Gastrocnemius medialis (tissue), 4 donors: Measurements from ENCODE around the gene DOK5. TPM values are rescaled to one million over a fixed set of nuclear protein-coding genes. Genes with fewer than 3 reads are reported as not detected.

Source experiments
- ATAC-seq, 2 donors: fragments of 150-250 bp; one replicate each; pipeline ENCODE4 v1.9.1; 2016
- DNase-seq, 2 donors: peaks; one replicate each; pipeline ENCODE4 v3.0.0-alpha.2; 2019
- H3K27ac ChIP-seq, 4 donors: fragments of 200-600 bp; sonication (generic); 1 replicate in 1 of 4; 2 replicates in 3 of 4; pipeline ENCODE4 v1.5.1; 2016 to 2018; ENCODE audit warnings: mild to moderate bottlenecking in 2 of 4, moderate library complexity in 1 of 4
- H3K27me3 ChIP-seq, 3 donors: fragments of 200-600 bp; sonication (generic) in 2 of 3; 1 replicate in 1 of 3; 2 replicates in 2 of 3; pipeline versions ENCODE4 v1.5.1 to v1.6.0; 2016 to 2019; ENCODE audit warnings: mild to moderate bottlenecking in 1 of 3, moderate library complexity in 1 of 3
- H3K36me3 ChIP-seq, 2 donors: fragments of 200-600 bp; sonication (generic) in 1 of 2; one replicate each; pipeline ENCODE4 v1.5.1; 2017 to 2018
- H3K4me1 ChIP-seq, 2 donors: fragments of 200-600 bp; sonication (generic) in 1 of 2; one replicate each; pipeline ENCODE4 v1.5.1; 2016 to 2017; ENCODE audit warnings: mild to moderate bottlenecking in 2 of 2
- H3K4me3 ChIP-seq, 4 donors: fragments of 200-600 bp; sonication (generic) in 3 of 4; 1 replicate in 1 of 4; 2 replicates in 3 of 4; pipeline ENCODE4 v1.5.1; 2016 to 2019; ENCODE audit warnings: mild to moderate bottlenecking in 2 of 4
- H3K9me3 ChIP-seq, 3 donors: fragments of 200-600 bp; sonication (generic) in 2 of 3; 1 replicate in 1 of 3; 2 replicates in 2 of 3; pipeline ENCODE4 v1.5.1; 2016 to 2019
- POLR2A ChIP-seq, 2 donors: fragments of 450-650 bp; IDR thresholded peaks; one replicate each; pipeline ENCODE4 v1.6.1; 2017; ENCODE audit warnings: antibody characterized with exemption in 2 of 2, mild to moderate bottlenecking in 2 of 2, moderate library complexity in 2 of 2
- in situ Hi-C, 4 donors: fragments of 200-750 bp; cut with MboI; loops; one replicate each; pipeline versions ENCODE4 v1.15.0 to v1.8.0; 2017; ENCODE audit warnings: low sequenced_read_pairs in 4 of 4
- intact Hi-C: fragments of 100-400 bp; cut with DNase I; formaldehyde crosslinking; loops from one replicate; pipeline ENCODE4 v1.15.1; 2023; ENCODE audit warnings: low total_unique reads
- total RNA-seq, 4 donors: library from RNA; depleted of rRNA; stranded (reverse); fragments of >200 nt; gene quantifications; one replicate each; pipeline versions ENCODE4 v1.1.0 to v1.2.3, GENCODE V29; 2016
- TF ChIP-seq, protein P1 (sequence below), 5 experiments: fragments of 450-650 bp in 3 of 5; fragments of 200-600 bp in 2 of 5; sonication (generic) in 2 of 5; IDR thresholded peaks in 4 of 5; conservative IDR thresholded peaks in 1 of 5; 1 replicate in 4 of 5; 2 replicates in 1 of 5; pipeline ENCODE4 v1.5.1; 2016 to 2019; ENCODE audit warnings: antibody characterized with exemption in 5 of 5, mild to moderate bottlenecking in 3 of 5, moderate library complexity in 3 of 5

Gene DOK5
- total RNA-seq, 4 donors from 2014 or later: 1.2 to 12.7 (median 7.4) TPM

DNA sequence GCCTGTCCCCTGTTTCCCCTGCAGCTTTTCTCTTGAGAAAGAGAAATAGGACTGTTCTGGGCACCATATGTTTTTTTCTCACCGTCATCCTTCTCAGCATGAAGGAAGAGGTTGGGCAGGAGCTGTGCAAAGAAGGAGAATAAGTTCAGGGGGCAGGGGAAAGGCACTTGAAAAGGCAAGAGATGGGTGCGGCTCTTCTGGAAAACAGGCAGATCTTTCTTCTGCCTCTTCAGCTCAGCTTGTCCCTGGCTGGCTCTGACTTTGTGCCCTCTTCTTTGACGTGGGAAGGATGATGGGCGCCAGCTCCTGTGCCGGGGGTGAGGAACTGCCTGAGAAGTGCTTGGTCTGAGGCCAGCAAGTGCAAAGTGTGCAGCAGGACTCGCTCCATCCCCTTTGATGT lies 206.5 kb downstream of the DOK5 start:
- no peak overlapping the region for H3K4me3 ChIP-seq
- H3K27me3 ChIP-seq: peaks cover 0 to 7% (median 2%) of the 10 kb centered on the region in 3 donors
- TF ChIP-seq, protein P1, sequence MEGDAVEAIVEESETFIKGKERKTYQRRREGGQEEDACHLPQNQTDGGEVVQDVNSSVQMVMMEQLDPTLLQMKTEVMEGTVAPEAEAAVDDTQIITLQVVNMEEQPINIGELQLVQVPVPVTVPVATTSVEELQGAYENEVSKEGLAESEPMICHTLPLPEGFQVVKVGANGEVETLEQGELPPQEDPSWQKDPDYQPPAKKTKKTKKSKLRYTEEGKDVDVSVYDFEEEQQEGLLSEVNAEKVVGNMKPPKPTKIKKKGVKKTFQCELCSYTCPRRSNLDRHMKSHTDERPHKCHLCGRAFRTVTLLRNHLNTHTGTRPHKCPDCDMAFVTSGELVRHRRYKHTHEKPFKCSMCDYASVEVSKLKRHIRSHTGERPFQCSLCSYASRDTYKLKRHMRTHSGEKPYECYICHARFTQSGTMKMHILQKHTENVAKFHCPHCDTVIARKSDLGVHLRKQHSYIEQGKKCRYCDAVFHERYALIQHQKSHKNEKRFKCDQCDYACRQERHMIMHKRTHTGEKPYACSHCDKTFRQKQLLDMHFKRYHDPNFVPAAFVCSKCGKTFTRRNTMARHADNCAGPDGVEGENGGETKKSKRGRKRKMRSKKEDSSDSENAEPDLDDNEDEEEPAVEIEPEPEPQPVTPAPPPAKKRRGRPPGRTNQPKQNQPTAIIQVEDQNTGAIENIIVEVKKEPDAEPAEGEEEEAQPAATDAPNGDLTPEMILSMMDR (IDR thresholded peaks at IDR 0.05 in 4 of 5, conservative IDR thresholded peaks at IDR 0.05 in 1 of 5): no peak
- TF ChIP-seq POLR2A (IDR thresholded peaks at IDR 0.05): no peak
- no peaks in the 10 kb centered on the region for H3K36me3 ChIP-seq
- no peak for DNase-seq
- no peaks in the 10 kb centered on the region for H3K9me3 ChIP-seq
- in situ Hi-C loops (no loop called here), intact Hi-C loops (no loop called here)
- ATAC-seq: no peak
- H3K27ac ChIP-seq: no peak overlapping the region
- H3K4me1 ChIP-seq: no peaks in the 10 kb centered on the region

DNA sequence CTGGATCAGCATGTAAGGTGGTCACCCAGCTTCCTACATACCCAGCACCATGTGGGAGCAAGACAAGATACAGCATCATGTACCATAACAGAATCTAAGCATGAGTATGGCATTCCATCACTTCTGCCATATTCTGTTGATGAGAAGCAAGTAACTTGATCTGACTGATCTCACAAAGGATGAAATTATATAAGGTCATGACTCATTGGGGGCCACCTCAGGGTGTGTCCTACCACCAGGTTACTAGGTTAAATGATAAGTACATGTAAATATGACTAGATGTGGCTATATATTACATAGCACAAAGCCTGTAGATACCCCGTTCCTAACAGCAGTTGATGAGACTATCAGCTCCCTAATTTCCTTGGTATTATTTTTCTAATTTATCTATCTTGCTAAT lies 213.1 kb downstream of the DOK5 start:
- intact Hi-C loops: no loop called here
- peaks cover 0 to 2% (median under 1%) of the 10 kb centered on the region in 3 donors for H3K27me3 ChIP-seq
- no peaks in the 10 kb centered on the region for H3K36me3 ChIP-seq
- no peaks in the 10 kb centered on the region for H3K4me1 ChIP-seq
- H3K4me3 ChIP-seq: no peak overlapping the region
- H3K9me3 ChIP-seq: no peaks in the 10 kb centered on the region
- H3K27ac ChIP-seq: no peak overlapping the region
- ATAC-seq: no peak
- in situ Hi-C loops: no loop called here
- no peak for DNase-seq
- TF ChIP-seq POLR2A (IDR thresholded peaks at IDR 0.05): no peak
- TF ChIP-seq, protein P1 (IDR thresholded peaks at IDR 0.05 in 4 of 5, conservative IDR thresholded peaks at IDR 0.05 in 1 of 5): no peak

DNA sequence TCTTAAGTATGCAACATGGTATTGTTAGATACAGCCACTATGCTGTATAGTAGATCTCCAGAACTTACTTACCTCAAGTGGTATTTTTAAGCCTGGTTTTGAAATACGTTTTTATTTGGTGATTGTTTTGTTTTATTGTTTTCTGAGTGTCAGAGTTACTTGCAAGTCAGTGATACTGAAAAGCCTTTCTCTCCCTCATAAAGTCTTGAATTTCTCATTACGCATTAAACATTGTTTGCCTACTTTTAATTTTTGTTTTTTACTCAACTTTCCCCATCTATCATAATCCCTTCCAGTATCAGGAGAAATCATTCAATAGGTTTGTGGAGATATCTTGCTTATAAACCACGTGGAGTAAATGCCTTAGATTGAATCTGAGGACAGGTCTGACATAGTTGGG lies 214.9 kb downstream of the DOK5 start:
- peaks cover 0 to 2% (median 0%) of the 10 kb centered on the region in 3 donors for H3K27me3 ChIP-seq
- H3K9me3 ChIP-seq: no peaks in the 10 kb centered on the region
- H3K36me3 ChIP-seq: no peaks in the 10 kb centered on the region
- no peaks in the 10 kb centered on the region for H3K4me1 ChIP-seq
- intact Hi-C loops (no loop called here), in situ Hi-C loops (no loop called here)
- TF ChIP-seq POLR2A (IDR thresholded peaks at IDR 0.05): no peak
- TF ChIP-seq, protein P1 (IDR thresholded peaks at IDR 0.05 in 4 of 5, conservative IDR thresholded peaks at IDR 0.05 in 1 of 5): no peak
- no peak overlapping the region for H3K27ac ChIP-seq
- ATAC-seq (no peak), DNase-seq (no peak)
- no peak overlapping the region for H3K4me3 ChIP-seq

DNA sequence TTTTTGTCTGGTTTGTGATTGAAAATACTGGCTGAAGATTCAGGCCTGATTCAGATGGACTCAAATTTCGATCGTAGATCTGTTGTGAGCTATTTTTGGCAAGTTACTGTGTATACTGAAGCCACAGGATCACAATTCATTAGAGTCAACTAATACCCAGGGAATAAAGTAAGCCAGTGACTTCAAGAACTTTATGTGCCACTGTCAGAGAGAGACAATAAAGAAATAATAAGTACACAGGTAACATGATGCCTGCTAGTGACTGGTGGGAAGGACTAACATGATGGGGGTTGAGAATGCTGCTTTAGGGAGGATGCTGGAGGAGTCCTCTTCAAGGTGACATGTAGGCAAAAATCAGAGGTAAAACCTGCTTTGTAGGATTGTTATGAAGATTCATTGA lies 215.9 kb downstream of the DOK5 start:
- no peak overlapping the region for H3K4me3 ChIP-seq
- TF ChIP-seq, protein P1 (IDR thresholded peaks at IDR 0.05 in 4 of 5, conservative IDR thresholded peaks at IDR 0.05 in 1 of 5): no peak
- no peak for TF ChIP-seq POLR2A (IDR thresholded peaks at IDR 0.05)
- no peaks in the 10 kb centered on the region for H3K36me3 ChIP-seq
- intact Hi-C loops: no loop called here
- no peaks in the 10 kb centered on the region for H3K9me3 ChIP-seq
- H3K27ac ChIP-seq: no peak overlapping the region
- in situ Hi-C loops: no loop called here
- no peak for DNase-seq
- no peaks in the 10 kb centered on the region for H3K27me3 ChIP-seq
- ATAC-seq: no peak
- H3K4me1 ChIP-seq: no peaks in the 10 kb centered on the region

DNA sequence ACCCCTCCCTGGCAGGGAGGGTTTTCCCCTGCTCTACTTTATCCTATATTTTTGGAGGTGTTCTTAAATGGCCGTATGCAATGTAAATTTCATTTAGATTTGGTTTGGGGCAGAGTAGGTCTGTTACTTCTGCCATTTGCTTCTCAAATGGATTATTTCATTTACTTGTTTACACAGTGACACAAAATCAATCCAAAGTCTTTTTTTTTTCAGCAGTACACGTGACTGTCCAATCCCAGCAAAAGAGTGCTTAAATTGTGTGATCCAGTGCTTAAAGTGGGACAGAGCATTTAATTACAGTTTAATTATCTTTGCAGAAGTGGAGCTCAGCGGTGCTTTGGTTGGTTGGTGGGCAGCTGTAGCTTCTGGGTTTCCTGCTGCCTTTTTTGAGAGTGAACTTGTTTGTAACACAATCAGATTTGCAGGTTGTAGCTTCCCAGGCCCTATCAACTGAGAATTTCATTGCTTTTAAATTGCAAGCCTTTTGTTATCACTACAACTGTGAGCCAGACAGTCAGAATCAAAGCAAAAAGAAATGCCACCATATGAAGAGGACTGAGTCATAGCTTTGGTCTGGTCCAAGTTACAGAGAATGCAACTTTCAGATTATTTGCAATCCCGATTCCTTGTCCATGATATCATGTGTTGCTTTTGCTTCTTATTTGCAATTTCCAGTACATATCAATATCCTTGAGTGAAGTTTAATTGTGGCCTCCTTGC lies 216.9 kb downstream of the DOK5 start:
- in situ Hi-C loops (no loop called here), intact Hi-C loops (no loop called here)
- H3K9me3 ChIP-seq: no peaks in the 10 kb centered on the region
- TF ChIP-seq, protein P1 (IDR thresholded peaks at IDR 0.05 in 4 of 5, conservative IDR thresholded peaks at IDR 0.05 in 1 of 5): no peak
- no peak for TF ChIP-seq POLR2A (IDR thresholded peaks at IDR 0.05)
- no peak overlapping the region for H3K27ac ChIP-seq
- H3K36me3 ChIP-seq: no peaks in the 10 kb centered on the region
- ATAC-seq (no peak), DNase-seq (no peak)
- no peaks in the 10 kb centered on the region for H3K27me3 ChIP-seq
- H3K4me1 ChIP-seq: no peaks in the 10 kb centered on the region
- H3K4me3 ChIP-seq: no peak overlapping the region
